Measurements from ENCODE around the gene CPA1. TPM values are rescaled to one million over a fixed set of nuclear protein-coding genes. Genes with fewer than 3 reads are reported as not detected.

Gene CPA1
- polyA plus RNA-seq, 1 donor (not counting 4 experiments of a cell fraction or from before 2014, with no cell fraction given), result not detected

DNA sequence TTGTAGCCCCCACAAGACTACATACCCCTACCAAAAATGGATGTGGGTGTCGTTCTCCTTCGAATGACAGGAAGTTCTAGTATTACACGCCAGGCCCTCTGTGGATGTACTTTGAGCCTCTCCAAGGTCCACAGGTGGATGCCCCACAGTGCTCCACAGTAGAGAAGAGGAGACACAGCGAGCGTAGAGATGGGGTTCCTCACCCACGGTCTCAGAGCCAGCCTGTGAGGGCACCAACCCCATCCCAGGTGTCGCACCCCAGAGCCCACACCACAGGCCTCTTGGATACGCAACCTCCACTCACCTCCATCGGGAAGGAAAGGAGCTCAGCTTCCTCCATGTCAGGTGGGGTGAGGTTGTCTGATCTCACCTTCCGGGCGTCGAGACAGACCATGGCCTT lies 33.4 kb upstream of the CPA1 start:
- H3K9me3 ChIP-seq (ENCODE audit: control insufficient read depth, low read depth, low read length), result no peaks in the 10 kb centered on the region
- H3K4me1 ChIP-seq (ENCODE audit: control insufficient read depth, extremely low read depth, insufficient read depth, low read length), result no peaks in the 10 kb centered on the region
- no peak overlapping the region for H3K4me2 ChIP-seq (ENCODE audit: control insufficient read depth, extremely low read depth, insufficient read depth, low read depth, low read length)
- no peaks in the 10 kb centered on the region for H3K36me3 ChIP-seq (ENCODE audit: control insufficient read depth in 2 of 2, extremely low read depth in 1 of 2, insufficient read depth in 2 of 2, low read length in 2 of 2)
- TF ChIP-seq EZH2 (IDR thresholded peaks at IDR 0.05; ENCODE audit: low read length), result no peak
- TF ChIP-seq, protein P1, sequence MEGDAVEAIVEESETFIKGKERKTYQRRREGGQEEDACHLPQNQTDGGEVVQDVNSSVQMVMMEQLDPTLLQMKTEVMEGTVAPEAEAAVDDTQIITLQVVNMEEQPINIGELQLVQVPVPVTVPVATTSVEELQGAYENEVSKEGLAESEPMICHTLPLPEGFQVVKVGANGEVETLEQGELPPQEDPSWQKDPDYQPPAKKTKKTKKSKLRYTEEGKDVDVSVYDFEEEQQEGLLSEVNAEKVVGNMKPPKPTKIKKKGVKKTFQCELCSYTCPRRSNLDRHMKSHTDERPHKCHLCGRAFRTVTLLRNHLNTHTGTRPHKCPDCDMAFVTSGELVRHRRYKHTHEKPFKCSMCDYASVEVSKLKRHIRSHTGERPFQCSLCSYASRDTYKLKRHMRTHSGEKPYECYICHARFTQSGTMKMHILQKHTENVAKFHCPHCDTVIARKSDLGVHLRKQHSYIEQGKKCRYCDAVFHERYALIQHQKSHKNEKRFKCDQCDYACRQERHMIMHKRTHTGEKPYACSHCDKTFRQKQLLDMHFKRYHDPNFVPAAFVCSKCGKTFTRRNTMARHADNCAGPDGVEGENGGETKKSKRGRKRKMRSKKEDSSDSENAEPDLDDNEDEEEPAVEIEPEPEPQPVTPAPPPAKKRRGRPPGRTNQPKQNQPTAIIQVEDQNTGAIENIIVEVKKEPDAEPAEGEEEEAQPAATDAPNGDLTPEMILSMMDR (optimal IDR thresholded peaks at IDR 0.05 in 1 of 3, IDR thresholded peaks at IDR 0.05 in 1 of 3, conservative IDR thresholded peaks at IDR 0.05 in 1 of 3; ENCODE audit: extremely low read depth in 1 of 3, insufficient read depth in 2 of 3, low read length in 3 of 3), result no peak
- dilution Hi-C loops (cut with MboI; ENCODE audit: extremely low pct_ligation_motif_present, low sequenced_read_pairs), result no loop called here
- H2AFZ ChIP-seq (ENCODE audit: control insufficient read depth, low read length), result no peak overlapping the region
- H3K27ac ChIP-seq (ENCODE audit: control insufficient read depth, insufficient read depth, low read length), result no peak overlapping the region
- peaks cover 2% of the 10 kb centered on the region for H3K27me3 ChIP-seq (ENCODE audit: control insufficient read depth, extremely low read depth, insufficient read depth, low read length)
- no peaks in the 10 kb centered on the region for H4K20me1 ChIP-seq (ENCODE audit: control insufficient read depth, extremely low read depth, insufficient read depth, low read length)
- no peak overlapping the region for H3K9ac ChIP-seq (ENCODE audit: control insufficient read depth, extremely low read depth, insufficient read depth, low read length)
- FAIRE-seq (no peak), DNase-seq (ENCODE audit: low read depth, low spot score) (no peak)
- H3K4me3 ChIP-seq (ENCODE audit: control insufficient read depth in 2 of 3, extremely low read depth in 1 of 3, insufficient read depth in 2 of 3, low read depth in 1 of 3, low read length in 3 of 3), result no peak overlapping the region
- H3K79me2 ChIP-seq (ENCODE audit: control insufficient read depth, insufficient read depth, low read length), result no peaks in the 10 kb centered on the region
- no peaks in the 10 kb centered on the region for H3K9me1 ChIP-seq (ENCODE audit: control insufficient read depth, extremely low read depth, insufficient read depth, low read length)

DNA sequence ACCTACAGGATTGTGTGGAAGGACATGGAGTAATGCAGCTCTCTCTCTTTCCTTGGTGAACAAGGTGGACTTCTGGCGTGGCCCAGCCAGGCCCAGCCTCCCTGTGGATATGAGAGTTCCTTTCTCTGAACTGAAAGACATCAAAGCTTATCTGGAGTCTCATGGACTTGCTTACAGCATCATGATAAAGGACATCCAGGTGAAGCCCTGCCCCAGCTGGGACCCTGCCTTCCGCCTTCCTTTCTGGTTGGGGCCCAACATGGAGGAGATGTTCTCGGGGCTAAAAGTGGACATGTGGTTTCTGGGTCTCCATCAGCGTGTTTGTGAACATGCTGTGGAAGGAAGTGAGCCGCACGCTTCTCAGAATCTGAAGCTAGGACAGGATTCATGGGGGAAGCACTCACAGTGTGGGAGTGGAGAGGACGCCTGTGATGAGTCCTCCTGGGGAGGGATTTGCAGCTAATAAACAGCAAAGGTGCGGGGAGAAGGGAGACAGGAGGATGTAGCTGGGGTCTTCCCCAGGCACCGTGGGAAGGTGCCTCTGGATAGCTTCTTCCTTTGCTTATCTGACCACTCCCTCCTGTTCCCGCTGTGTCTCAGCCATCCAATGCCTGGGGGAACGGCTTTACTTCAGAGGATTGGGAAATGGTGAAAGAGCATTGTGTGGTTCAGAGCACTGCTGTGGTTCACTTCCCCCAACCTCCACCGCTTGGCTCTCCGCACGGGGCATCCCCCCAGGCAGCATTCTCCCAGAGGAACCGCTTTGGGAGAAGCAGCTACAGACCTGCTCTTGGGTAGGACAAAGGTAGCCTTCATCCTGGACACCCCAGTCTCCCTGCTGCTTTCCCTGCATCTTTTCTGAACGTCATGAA lies 30.1 kb upstream of the CPA1 start:
- dilution Hi-C loops (cut with MboI; ENCODE audit: extremely low pct_ligation_motif_present, low sequenced_read_pairs), result no loop called here
- peaks cover 13% of the 10 kb centered on the region for H3K4me1 ChIP-seq (ENCODE audit: control insufficient read depth, extremely low read depth, insufficient read depth, low read length)
- no peak overlapping the region for H3K4me3 ChIP-seq (ENCODE audit: control insufficient read depth in 2 of 3, extremely low read depth in 1 of 3, insufficient read depth in 2 of 3, low read depth in 1 of 3, low read length in 3 of 3)
- H3K36me3 ChIP-seq (ENCODE audit: control insufficient read depth in 2 of 2, extremely low read depth in 1 of 2, insufficient read depth in 2 of 2, low read length in 2 of 2), result no peaks in the 10 kb centered on the region
- H3K27me3 ChIP-seq (ENCODE audit: control insufficient read depth, extremely low read depth, insufficient read depth, low read length), result peaks cover 2% of the 10 kb centered on the region
- H3K4me2 ChIP-seq (ENCODE audit: control insufficient read depth, extremely low read depth, insufficient read depth, low read depth, low read length), result no peak overlapping the region
- H4K20me1 ChIP-seq (ENCODE audit: control insufficient read depth, extremely low read depth, insufficient read depth, low read length), result no peaks in the 10 kb centered on the region
- H2AFZ ChIP-seq (ENCODE audit: control insufficient read depth, low read length), result no peak overlapping the region
- no peak for DNase-seq (ENCODE audit: low read depth, low spot score)
- H3K9me1 ChIP-seq (ENCODE audit: control insufficient read depth, extremely low read depth, insufficient read depth, low read length), result no peaks in the 10 kb centered on the region
- H3K27ac ChIP-seq (ENCODE audit: control insufficient read depth, insufficient read depth, low read length), result no peak overlapping the region
- TF ChIP-seq EZH2 (IDR thresholded peaks at IDR 0.05; ENCODE audit: low read length), result no peak
- TF ChIP-seq, protein P1 (optimal IDR thresholded peaks at IDR 0.05 in 1 of 3, IDR thresholded peaks at IDR 0.05 in 1 of 3, conservative IDR thresholded peaks at IDR 0.05 in 1 of 3; ENCODE audit: extremely low read depth in 1 of 3, insufficient read depth in 2 of 3, low read length in 3 of 3), result no peak
- FAIRE-seq, result no peak
- H3K9ac ChIP-seq (ENCODE audit: control insufficient read depth, extremely low read depth, insufficient read depth, low read length), result no peak overlapping the region
- H3K79me2 ChIP-seq (ENCODE audit: control insufficient read depth, insufficient read depth, low read length), result no peaks in the 10 kb centered on the region
- no peaks in the 10 kb centered on the region for H3K9me3 ChIP-seq (ENCODE audit: control insufficient read depth, low read depth, low read length)
